SK-N-SH (cell line): ENCODE measurements around the gene TMEM147. TPM values are rescaled to one million over a fixed set of nuclear protein-coding genes. Genes with fewer than 3 reads are reported as not detected.

ENCODE experiments used
- CTCF ChIA-PET: fragments of 300-600, 350-600 bp; formaldehyde crosslinking; extraction: SDS; loops from one replicate; lab custom pipeline; 2021; lab: Yijun Ruan, JAX
- POLR2A ChIA-PET: fragments of 350-600 bp; sonication (Branson Sonifier 250); formaldehyde crosslinking; extraction: SDS; loops from one replicate; lab custom pipeline; 2020; ENCODE audit warnings: antibody characterized with exemption, inconsistent platforms; lab: Yijun Ruan, JAX
- DNase-seq: peaks from one replicate; pipeline ENCODE4 v3.0.0; 2012
- H2AFZ ChIP-seq: fragments of 200-600 bp; sonication (generic); 2 replicates; pipeline ENCODE4 v1.8.1; 2016; ENCODE audit warnings: antibody characterized with exemption, mild to moderate bottlenecking, low read depth
- H3F3A ChIP-seq: fragments of 200-600 bp; sonication (generic); replicated peaks from 2 replicates; pipeline ENCODE3; 2016; ENCODE audit warnings: antibody characterized with exemption, mild to moderate bottlenecking; ENCODE audit not compliant: insufficient read depth
- H3K27ac ChIP-seq, 2 experiments: fragments of 200-500 bp in 1 of 2; fragments of 200-600 bp in 1 of 2; sonication (Bioruptor generic) in 1 of 2; sonication (generic), shearing (Covaris generic) in 1 of 2; 2 replicates each; pipeline versions ENCODE4 v1.5.1 to v1.6.1; 2014 to 2016; ENCODE audit warnings: low read depth in 2 of 2, inconsistent platforms in 1 of 2, low read length in 1 of 2, mild to moderate bottlenecking in 1 of 2, mixed read lengths in 1 of 2
- H3K27me3 ChIP-seq: fragments of 200-600 bp; sonication (generic), shearing (Covaris generic); 2 replicates; pipeline ENCODE4 v1.6.1; 2016; ENCODE audit warnings: mixed run types; ENCODE audit not compliant: insufficient read depth
- H3K36me3 ChIP-seq, 2 experiments: fragments of 200-500 bp in 1 of 2; fragments of 200-600 bp in 1 of 2; sonication (Bioruptor generic) in 1 of 2; sonication (generic) in 1 of 2; replicated peaks in 1 of 2; 2 replicates each; pipeline versions ENCODE3 to v1.5.1; 2014 to 2016; ENCODE audit warnings: low read length in 1 of 2, mild to moderate bottlenecking in 1 of 2; ENCODE audit not compliant: insufficient read depth in 2 of 2, control insufficient read depth in 1 of 2
- H3K4me1 ChIP-seq, 2 experiments: fragments of 200-500 bp in 1 of 2; fragments of 200-600 bp in 1 of 2; sonication (Bioruptor generic) in 1 of 2; sonication (generic), shearing (Covaris generic) in 1 of 2; 2 replicates each; pipeline versions ENCODE4 v1.5.1 to v1.6.1; 2014 to 2016; ENCODE audit warnings: low read depth in 1 of 2, low read length in 1 of 2, mixed run types in 1 of 2; ENCODE audit not compliant: insufficient read depth in 2 of 2, control insufficient read depth in 1 of 2
- H3K4me2 ChIP-seq: fragments of 200-600 bp; sonication (generic), shearing (Covaris generic); 2 replicates; pipeline ENCODE4 v1.6.1; 2017; ENCODE audit warnings: mixed run types
- H3K4me3 ChIP-seq, 2 experiments: fragments of 200-500 bp in 1 of 2; fragments of 200-600 bp in 1 of 2; sonication (Bioruptor generic) in 1 of 2; sonication (generic), shearing (Covaris generic) in 1 of 2; 2 replicates each; pipeline versions ENCODE4 v1.5.1 to v1.8.1; 2014 to 2016; ENCODE audit warnings: low read depth in 2 of 2, inconsistent platforms in 1 of 2, low read length in 1 of 2, mild to moderate bottlenecking in 1 of 2, mixed read lengths in 1 of 2, moderate library complexity in 1 of 2
- H3K79me2 ChIP-seq: fragments of 200-600 bp; sonication (generic); 2 replicates; pipeline ENCODE4 v1.8.1; 2017; ENCODE audit warnings: mild to moderate bottlenecking; ENCODE audit not compliant: insufficient read depth
- H3K9ac ChIP-seq: fragments of 200-600 bp; sonication (generic); 2 replicates; pipeline ENCODE4 v1.6.1; 2017; ENCODE audit warnings: mixed run types
- H3K9me2 ChIP-seq: fragments of 200-600 bp; sonication (generic); 2 replicates; pipeline ENCODE4 v1.6.1; 2017; ENCODE audit warnings: mixed run types
- H3K9me3 ChIP-seq: fragments of 200-600 bp; sonication (generic); 2 replicates; pipeline ENCODE4 v1.6.1; 2017; ENCODE audit warnings: mixed run types, mild to moderate bottlenecking, moderate library complexity
- H4K20me1 ChIP-seq: fragments of 200-600 bp; sonication (generic); 2 replicates; pipeline ENCODE4 v1.6.1; 2017; ENCODE audit warnings: mild to moderate bottlenecking, mixed run types; ENCODE audit not compliant: insufficient read depth
- CHD2 ChIP-seq: fragments of 150-350 bp; IDR thresholded peaks from 2 replicates; pipeline ENCODE4 v1.6.1; 2018; ENCODE audit warnings: low read length; ENCODE audit not compliant: partially characterized antibody
- CTCF ChIP-seq: fragments of 200-600 bp; sonication (generic); IDR thresholded peaks from 2 replicates; pipeline ENCODE4 v1.6.1; 2017; ENCODE audit warnings: antibody characterized with exemption, mild to moderate bottlenecking, moderate library complexity
- EP300 ChIP-seq, 2 experiments: IDR thresholded peaks; 2 replicates each; pipeline versions ENCODE4 v1.4.0 to v1.6.1; 2012; ENCODE audit warnings: borderline replicate concordance in 1 of 2, low read depth in 1 of 2, low read length in 1 of 2
- EZH2phosphoT487 ChIP-seq: fragments of 200-600 bp; sonication (generic); IDR thresholded peaks from 2 replicates; pipeline ENCODE4 v1.6.1; 2017; ENCODE audit warnings: low read depth, mixed run types, mild to moderate bottlenecking, antibody characterized with exemption, moderate library complexity, borderline replicate concordance
- FOSL2 ChIP-seq: IDR thresholded peaks from 2 replicates; pipeline ENCODE4 v1.4.0; 2012; ENCODE audit warnings: low read depth, mild to moderate bottlenecking, moderate library complexity, borderline replicate concordance
- FOXJ3 ChIP-seq: sonication (generic); formaldehyde crosslinking; IDR thresholded peaks from 2 replicates; pipeline ENCODE4 v1.5.1; 2020; ENCODE audit warnings: mild to moderate bottlenecking, missing genetic modification reagents
- FOXM1 ChIP-seq: IDR thresholded peaks from 2 replicates; pipeline ENCODE4 v1.4.0; 2012; ENCODE audit warnings: low read depth, mild to moderate bottlenecking
- GATA2 ChIP-seq: sonication (generic); formaldehyde crosslinking; IDR thresholded peaks from 2 replicates; pipeline ENCODE4 v1.5.0; 2020; ENCODE audit warnings: mild to moderate bottlenecking, missing genetic modification reagents
- MEF2A ChIP-seq: IDR thresholded peaks from 2 replicates; pipeline ENCODE4 v1.4.0; 2012; ENCODE audit warnings: low read depth, borderline replicate concordance
- MXI1 ChIP-seq: IDR thresholded peaks from 2 replicates; pipeline ENCODE4 v1.6.1; 2012; ENCODE audit warnings: mild to moderate bottlenecking, low read depth, low read length, improper control_type of control experiment
- PBX3 ChIP-seq: IDR thresholded peaks from 2 replicates; pipeline ENCODE4; 2012
- POLR2AphosphoS5 ChIP-seq: IDR thresholded peaks from 2 replicates; pipeline ENCODE4 v1.6.1; 2012; ENCODE audit warnings: low read depth, low read length
- RAD21 ChIP-seq: IDR thresholded peaks from 2 replicates; pipeline ENCODE4 v1.6.1; 2012; ENCODE audit warnings: mild to moderate bottlenecking, low read length
- SIN3A ChIP-seq: IDR thresholded peaks from 2 replicates; pipeline ENCODE4 v1.6.1; 2012; ENCODE audit warnings: low read depth, mild to moderate bottlenecking, low read length, moderate library complexity, borderline replicate concordance
- TAF1 ChIP-seq: IDR thresholded peaks from 2 replicates; pipeline ENCODE4 v1.6.1; 2012; ENCODE audit warnings: low read depth, mild to moderate bottlenecking, low read length, moderate library complexity, borderline replicate concordance
- TCF12 ChIP-seq: IDR thresholded peaks from 2 replicates; pipeline ENCODE4 v1.4.0; 2012
- TEAD4 ChIP-seq: IDR thresholded peaks from 2 replicates; pipeline ENCODE4 v1.4.0; 2012; ENCODE audit warnings: mild to moderate bottlenecking, borderline replicate concordance; ENCODE audit not compliant: insufficient read depth
- USF2 ChIP-seq: fragments of 150-350 bp; IDR thresholded peaks from 2 replicates; pipeline ENCODE4 v1.6.1; 2017; ENCODE audit warnings: antibody characterized with exemption, low read length, low read depth, borderline replicate concordance
- YY1 ChIP-seq: IDR thresholded peaks from 2 replicates; pipeline ENCODE4 v1.4.0; 2012; ENCODE audit warnings: low read depth, mild to moderate bottlenecking
- ZBTB33 ChIP-seq: IDR thresholded peaks from 2 replicates; pipeline ENCODE4 v1.4.0; 2012; ENCODE audit warnings: low read depth, borderline replicate concordance
- WGBS: methylation state at CpG from one replicate; pipeline ENCODE4 v1.1.6; 2017; ENCODE audit warnings: low lambda C conversion rate; 5-methylcytosine and 5-hydroxymethylcytosine counted together
- polyA plus RNA-seq, 3 experiments: library from polyadenylated mRNA; depleted of rRNA; stranded (reverse); fragments of >200 nt; gene quantifications; 2 replicates each; pipeline ENCODE4 v1.2.3, GENCODE V29; 2012

Gene TMEM147
- polyA plus RNA-seq, 1 of the 3 experiments (the other 2 are of a cell fraction): 202 TPM

- ChIA-PET CTCF (no interaction called here), POLR2A (no interaction called here)
- Histone ChIP-seq H3K4me1 (no peaks in the 10 kb centered on the region), H3F3A (no peaks in the 10 kb centered on the region), H3K9me2 (no peaks in the 10 kb centered on the region), H3K79me2 (no peaks in the 10 kb centered on the region), H3K27me3 (peaks cover 3% of the 10 kb centered on the region; the same call in 1 of the 2 replicates), H2AFZ (no peak overlapping the region), H4K20me1 (no peaks in the 10 kb centered on the region), H3K9me3 (no peaks in the 10 kb centered on the region), H3K36me3 (no peaks in the 10 kb centered on the region), H3K9ac (no peak overlapping the region), H3K27ac (no peak overlapping the region), H3K4me2 (no peak overlapping the region), H3K4me3 (no peak overlapping the region)
- WGBS: 13% methylated on average over 1 of the region's 1 CpG
- DNase-seq: no peak
- no peak for TF ChIP-seq TCF12
- TF ChIP-seq FOXJ3 (CRISPR knock-in tag): no peak
- no peak for TF ChIP-seq FOXM1
- no peak for TF ChIP-seq TEAD4
- no peak for TF ChIP-seq TAF1
- TF ChIP-seq SIN3A: no peak
- no peak for TF ChIP-seq USF2
- no peak for TF ChIP-seq CTCF
- no peak for TF ChIP-seq ZBTB33
- no peak for TF ChIP-seq YY1
- no peak for TF ChIP-seq PBX3
- no peak for TF ChIP-seq MEF2A
- TF ChIP-seq EZH2phosphoT487: no peak
- no peak for TF ChIP-seq FOSL2
- no peak for TF ChIP-seq GATA2 (CRISPR knock-in tag)
- TF ChIP-seq POLR2AphosphoS5: no peak
- TF ChIP-seq RAD21: no peak
- TF ChIP-seq EP300 (IDR thresholded peaks at IDR 0.05; ENCODE audit: borderline replicate concordance in 1 of 2, low read depth in 1 of 2, low read length in 1 of 2): no peak
- TF ChIP-seq CHD2: no peak
- TF ChIP-seq MXI1: no peak
Observed at GRCh38 chr19:35577918-35578317, 32.5 kb downstream of the TMEM147 start.
